Activated T-helper 1 cell treated with Interleukin-2 at 50 U/mL for 16 hours (primary cell): ENCODE results near the gene FAIM.
"Not testable (repeated sequence)": the region's sequence is repeated elsewhere in the genome, so short reads cannot be mapped to it uniquely, and the experiment has no call there.

Experiments
- DNase-seq: peaks from one replicate; pipeline ENCODE4 v3.0.0-alpha.2; 2020; ENCODE audit warnings: low read depth

The FAIM gene

DNA sequence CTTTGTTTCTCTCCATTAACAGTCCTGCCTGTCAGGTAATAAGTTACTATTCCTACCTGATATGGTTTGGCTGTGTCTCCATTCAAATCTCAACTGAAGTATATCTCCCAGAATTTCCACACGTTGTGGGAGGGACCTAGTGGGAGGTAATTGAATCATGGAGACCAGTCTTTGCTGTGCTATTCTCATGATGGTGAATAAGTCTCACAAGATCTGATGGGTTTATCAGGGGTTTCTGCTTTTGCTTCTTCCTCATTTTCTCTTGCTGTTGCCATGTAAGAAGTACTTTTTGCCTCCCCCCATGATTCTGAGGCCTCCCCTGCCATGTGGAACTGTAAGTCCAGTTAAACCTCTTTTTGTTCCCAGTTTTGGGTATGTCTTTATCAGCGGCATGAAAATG lies 6.9 kb upstream of the FAIM start:
- not testable (repeated sequence) for DNase-seq

- DNase-seq = not testable (repeated sequence)
These were observed 4.4 kb upstream of the FAIM start for GRCh38 chr3:138604106-138604595.

DNA sequence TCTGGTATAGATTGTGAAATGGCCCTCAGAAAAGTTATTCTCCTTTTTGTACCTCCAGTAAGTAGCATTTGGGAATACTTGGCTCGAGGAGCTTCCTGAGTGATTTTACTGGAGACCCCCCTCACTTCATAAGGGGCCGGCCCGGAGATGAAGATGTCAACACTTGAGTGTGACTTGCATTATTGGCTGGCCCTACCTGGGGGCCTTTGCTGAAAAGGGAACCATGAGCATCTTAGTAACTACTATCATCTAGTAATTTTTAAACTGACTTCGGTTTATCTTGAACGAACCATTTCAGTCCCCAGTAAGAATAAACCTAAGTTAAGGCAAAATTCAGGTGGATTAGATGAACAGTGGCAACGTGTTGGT lies 1.3 kb downstream of the FAIM start:
- no peak for DNase-seq

DNA sequence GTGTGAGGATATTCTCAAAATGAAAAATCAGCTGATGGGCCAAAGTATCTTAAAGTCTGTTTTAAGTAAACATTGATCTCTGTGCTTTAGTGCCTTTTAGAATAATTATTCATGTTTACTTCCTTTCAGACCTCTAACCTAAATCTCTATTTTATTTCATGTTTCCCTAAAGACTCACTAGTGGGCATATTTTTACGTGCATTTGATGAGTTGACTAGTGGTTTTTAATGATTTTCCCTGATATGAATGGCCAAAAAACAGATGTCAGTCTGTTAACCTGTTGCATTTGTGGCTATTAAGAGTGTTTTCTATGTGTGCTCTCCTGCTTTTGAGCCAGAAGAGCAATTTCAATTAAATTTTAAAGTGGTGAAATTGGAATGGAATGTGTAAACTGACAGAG lies 6.9 kb downstream of the FAIM start:
- no peak for DNase-seq

DNA sequence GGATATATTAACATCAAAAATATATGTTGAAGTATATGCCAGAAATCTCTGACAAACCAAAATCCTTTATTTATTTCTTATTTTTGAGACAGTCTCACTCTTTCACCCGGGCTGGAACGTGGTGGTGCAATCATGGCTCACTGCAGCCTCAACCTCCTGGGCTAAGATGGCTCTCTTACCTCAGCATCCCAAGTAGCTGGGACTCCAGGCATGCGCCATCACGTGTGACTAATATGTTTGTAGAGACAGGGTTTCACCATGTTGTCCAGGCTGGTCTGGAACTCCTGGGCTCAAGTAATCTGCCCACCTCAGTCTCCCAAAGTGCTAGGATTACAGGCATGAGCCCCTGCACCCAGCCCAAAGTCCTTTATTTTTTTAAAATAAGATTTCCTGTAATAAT lies 11.9 kb downstream of the FAIM start:
- no peak for DNase-seq

- DNase-seq = no peak
These were observed 15.9 kb downstream of the FAIM start for GRCh38 chr3:138624518-138624917.

GRCh38 chr3:138625707-138626365 lies 17.3 kb downstream of the FAIM start:
- DNase-seq = no peak

DNA sequence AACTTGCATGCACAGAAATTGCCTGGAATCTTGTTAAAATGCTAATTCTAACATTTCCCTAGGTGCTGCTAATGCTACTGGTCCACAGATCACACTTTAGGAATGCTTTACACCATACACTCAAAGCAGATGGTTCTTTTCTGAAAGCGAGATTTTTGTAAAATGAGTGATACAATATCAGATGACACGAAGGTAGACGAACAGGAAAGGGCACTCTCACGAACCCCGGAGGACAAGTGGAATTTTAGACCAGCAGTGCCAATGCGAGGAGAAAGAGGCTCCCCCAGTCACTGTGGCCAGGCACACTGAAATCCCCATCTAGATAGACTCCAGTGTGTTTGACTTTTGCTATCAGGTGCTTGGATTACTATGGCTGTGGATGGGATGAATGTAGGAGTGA lies 21.0 kb downstream of the FAIM start:
- DNase-seq = no peak

GRCh38 chr3:138638641-138639040 lies 30.1 kb downstream of the FAIM start:
- no peak for DNase-seq

GRCh38 chr3:138640537-138640936 lies 32.0 kb downstream of the FAIM start:
- no peak for DNase-seq

DNA sequence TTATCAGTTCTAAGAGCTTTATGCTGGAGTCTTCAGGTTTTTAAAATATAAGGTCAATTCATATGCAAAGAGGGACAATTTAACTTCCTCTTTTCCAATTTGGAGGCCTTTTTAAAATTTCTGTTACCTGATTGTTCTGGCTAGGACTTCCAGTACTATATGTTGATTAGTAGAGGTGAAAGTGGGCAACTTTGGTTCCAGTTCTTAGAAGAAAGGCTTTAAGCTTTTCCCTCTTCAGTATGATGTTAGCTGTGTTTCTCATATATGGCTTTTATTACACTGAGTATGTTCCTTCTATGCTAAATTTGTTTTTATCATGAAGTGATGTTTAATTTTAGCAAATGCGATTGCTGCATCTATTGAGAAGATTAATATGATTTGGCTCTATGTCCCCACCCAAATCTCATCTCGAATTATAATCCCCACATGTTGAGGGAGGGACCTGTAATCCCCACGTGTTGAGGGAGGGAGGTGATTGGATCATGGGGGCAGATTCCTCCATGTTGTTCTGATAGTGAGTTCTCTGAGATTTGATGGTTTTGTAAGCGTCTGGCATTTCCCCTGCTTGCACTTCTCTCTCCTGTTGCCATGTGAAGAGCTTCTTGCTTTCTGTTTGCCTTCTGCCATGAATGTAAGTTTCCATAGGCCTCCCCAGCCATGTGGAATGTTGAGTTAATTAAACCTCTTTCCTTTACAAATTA lies 33.8 kb downstream of the FAIM start:
- no peak for DNase-seq

DNA sequence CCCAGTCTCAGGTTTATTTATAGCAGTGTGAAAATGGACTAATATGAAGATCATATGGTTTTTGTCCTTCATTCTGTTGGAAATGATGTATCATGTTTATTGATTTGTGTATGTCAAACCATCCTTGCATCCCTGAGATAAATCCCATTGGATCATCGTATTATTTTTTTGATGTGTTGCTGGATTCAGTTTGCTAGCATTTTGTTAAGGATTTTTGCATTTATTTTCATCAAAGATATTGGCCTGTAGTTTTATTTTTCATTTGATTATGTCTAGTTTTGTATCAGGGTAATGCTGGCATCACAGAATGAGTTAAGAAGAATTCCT lies 34.3 kb downstream of the FAIM start:
- DNase-seq = no peak

DNA sequence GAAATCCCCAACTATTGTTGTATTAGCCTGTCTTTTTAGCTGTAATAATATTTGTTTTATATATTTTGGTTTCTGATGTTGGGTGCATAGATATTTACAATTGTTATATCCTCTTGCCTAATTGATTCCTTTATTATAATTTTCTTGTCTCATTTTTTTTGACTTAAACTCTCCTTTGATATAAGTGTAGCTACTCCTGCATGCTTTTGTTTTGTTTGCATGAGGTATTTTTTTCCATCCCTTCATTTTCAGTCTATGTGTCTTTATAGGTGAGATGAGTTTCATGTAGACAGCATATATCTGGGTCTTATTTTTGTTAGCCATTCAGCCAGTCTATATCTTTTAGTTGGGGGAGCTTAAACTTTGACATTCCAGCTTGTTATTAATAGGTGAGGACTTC lies 37.4 kb downstream of the FAIM start:
- no peak for DNase-seq

GRCh38 chr3:138646513-138646912 lies 37.9 kb downstream of the FAIM start:
- DNase-seq = no peak

- DNase-seq = no peak
These were observed 40.6 kb downstream of the FAIM start for GRCh38 chr3:138649134-138649533.

DNA sequence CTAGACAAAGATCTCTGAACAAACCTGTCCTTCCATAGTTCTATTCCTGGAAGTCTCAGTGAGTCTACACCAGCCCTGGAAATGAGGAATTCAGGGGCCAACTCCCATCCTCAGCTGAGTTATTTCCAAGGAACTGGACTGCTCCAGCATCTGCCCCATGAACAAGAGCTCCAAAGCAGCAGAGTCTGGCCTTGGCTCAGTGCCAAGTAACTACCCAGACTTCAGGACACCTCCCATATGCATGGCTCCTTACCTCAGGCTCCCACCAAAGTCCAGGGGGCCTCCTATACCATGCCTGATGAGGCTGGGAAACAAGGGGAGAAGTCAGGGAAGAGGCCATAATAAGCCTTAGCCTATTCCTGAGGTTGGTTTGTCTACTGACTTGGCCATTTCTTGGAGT lies 45.0 kb downstream of the FAIM start:
- DNase-seq = no peak

DNA sequence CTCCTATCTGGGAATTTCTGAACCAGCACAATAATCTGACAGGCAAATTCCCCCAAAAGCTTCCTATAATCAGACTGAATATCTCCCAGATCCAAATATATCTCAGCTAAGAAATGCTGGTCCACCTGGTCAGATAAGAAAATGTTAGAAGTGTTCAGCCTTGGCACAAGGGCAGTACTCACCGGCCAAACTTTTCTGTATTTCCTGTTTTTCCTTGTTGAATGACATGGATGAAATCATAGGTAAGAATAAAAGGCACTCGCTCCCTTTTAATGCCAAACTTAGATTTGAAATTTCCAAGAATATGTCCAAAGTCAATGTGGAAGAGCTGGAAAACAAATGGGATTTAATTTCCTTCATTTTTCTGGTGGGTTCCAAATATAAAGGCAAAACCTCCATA lies 48.9 kb downstream of the FAIM start:
- DNase-seq = no peak

GRCh38 chr3:138668107-138668506 lies 59.5 kb downstream of the FAIM start:
- no peak for DNase-seq

DNA sequence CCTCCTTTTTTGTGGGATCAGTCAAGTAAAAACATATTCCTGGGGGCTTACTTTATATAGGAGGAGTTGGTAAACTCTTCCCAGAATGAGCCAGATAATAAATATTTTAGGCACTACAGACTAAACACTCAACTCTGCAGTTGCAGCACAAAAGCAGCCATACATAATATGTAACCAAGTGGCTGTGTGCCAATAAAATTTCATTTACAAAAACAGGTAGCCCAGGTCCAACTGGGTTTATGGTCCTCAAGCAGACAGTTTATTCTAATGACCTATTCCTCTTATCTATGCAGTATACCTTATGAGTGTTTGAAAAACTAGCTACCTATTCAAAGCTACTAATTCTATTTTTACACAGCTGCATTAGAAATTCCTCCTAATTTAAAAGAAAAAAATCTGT lies 61.8 kb downstream of the FAIM start:
- DNase-seq = no peak

- no peak for DNase-seq
These were observed 65.3 kb downstream of the FAIM start for GRCh38 chr3:138673641-138674530.

GRCh38 chr3:138675393-138675792 lies 66.8 kb downstream of the FAIM start:
- no peak for DNase-seq

- no peak for DNase-seq
These were observed 69.5 kb downstream of the FAIM start for GRCh38 chr3:138678086-138678485.

DNA sequence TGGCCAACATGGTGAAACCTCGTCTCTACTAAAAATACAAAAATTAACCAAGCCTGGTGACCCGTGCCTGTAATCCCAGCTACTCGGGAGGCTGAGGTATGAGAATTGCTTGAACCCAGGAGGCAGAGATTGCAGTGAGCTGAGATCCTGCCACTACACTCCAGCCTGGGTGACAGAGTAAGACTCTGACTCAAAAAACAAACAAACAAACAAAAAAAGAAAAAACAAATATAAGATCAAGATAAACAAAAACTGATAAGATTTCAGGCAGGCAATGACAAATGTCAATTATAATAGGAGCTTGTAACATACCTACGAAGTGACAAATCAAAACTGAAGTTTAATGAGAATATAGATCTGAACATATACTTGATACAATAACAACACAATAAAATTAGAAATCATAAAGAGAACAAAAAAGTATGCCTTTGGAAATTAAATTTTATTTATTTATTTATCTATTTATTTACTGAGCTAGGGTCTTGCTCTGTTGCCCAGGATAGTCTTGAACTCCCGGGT lies 70.4 kb downstream of the FAIM start:
- no peak for DNase-seq
